ENCODE measurements around the gene CENPM. TPM values are rescaled to one million over a fixed set of nuclear protein-coding genes. Genes with fewer than 3 reads are reported as not detected.

CENPM gene
- total and polyA plus RNA-seq, 4 donors, result 5.2 to 13.0 (median 10.6) TPM

GRCh38 chr22:41969110-41969646, 22.2 kb upstream of the CENPM start, which contains the start of gene SEPTIN3:
TSS of gene SEPTIN3 (plus strand) at chr22:41969443. CDS start at chr22:41971493, 2,050 bp downstream.
- no peak within 1 kb of the TSS for H3K4me3 ChIP-seq (ENCODE audit: low read depth, low read length)
- H3K27ac ChIP-seq (ENCODE audit: low read depth, low read length), result no peak within 1 kb of the TSS
- DNase-seq (ENCODE audit: low read depth in 4 of 6, low spot score in 6 of 6), result no peak
- H3K36me3 ChIP-seq (ENCODE audit: control insufficient read depth, insufficient read depth, low read length), result peaks cover 12% of the 10 kb centered on the region
- no peaks in the 10 kb centered on the region for H3K9me3 ChIP-seq (ENCODE audit: control insufficient read depth, insufficient read depth, low read length)
- no peaks in the 10 kb centered on the region for H3K27me3 ChIP-seq (ENCODE audit: control insufficient read depth, insufficient read depth, low read length)
- 54% methylated on average over 6 of the region's 8 CpGs for WGBS (ENCODE audit: insufficient coverage)
- peaks cover 43% of the 10 kb centered on the region for H3K4me1 ChIP-seq (ENCODE audit: control insufficient read depth, insufficient read depth, low read length)

DNA sequence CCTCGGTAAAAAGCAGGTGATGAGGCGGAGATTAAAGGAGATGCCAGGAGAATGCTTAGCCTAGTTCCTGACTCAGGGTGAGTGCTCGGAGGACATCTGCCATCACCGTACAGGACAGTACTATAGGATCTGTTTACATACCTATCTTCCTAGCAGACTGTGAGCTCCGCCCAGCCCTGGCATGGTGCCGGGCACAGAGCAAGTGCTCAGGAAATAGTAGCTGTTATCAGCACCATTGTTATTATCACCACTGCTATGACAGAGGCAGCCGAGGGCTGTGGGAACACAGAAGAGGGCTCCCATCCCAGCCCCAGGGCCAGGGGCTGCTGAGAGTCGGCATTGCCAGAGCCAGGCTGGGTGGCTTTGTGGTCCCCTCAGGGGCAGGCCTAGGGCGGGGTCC, 21.6 kb upstream of the CENPM start:
- Histone ChIP-seq H3K4me3 (ENCODE audit: low read depth, low read length) (no peak overlapping the region), H3K4me1 (ENCODE audit: control insufficient read depth, insufficient read depth, low read length) (peaks cover 48% of the 10 kb centered on the region), H3K27me3 (ENCODE audit: control insufficient read depth, insufficient read depth, low read length) (no peaks in the 10 kb centered on the region), H3K36me3 (ENCODE audit: control insufficient read depth, insufficient read depth, low read length) (peaks cover 12% of the 10 kb centered on the region), H3K9me3 (ENCODE audit: control insufficient read depth, insufficient read depth, low read length) (no peaks in the 10 kb centered on the region), H3K27ac (ENCODE audit: low read depth, low read length) (no peak overlapping the region)
- 55% methylated on average over 6 of the region's 9 CpGs for WGBS (ENCODE audit: insufficient coverage)
- no peak for DNase-seq (ENCODE audit: low read depth in 4 of 6, low spot score in 6 of 6)

GRCh38 chr22:41966607-41967240, 19.8 kb upstream of the CENPM start:
- Histone ChIP-seq H3K27me3 (ENCODE audit: control insufficient read depth, insufficient read depth, low read length) (no peaks in the 10 kb centered on the region), H3K4me3 (ENCODE audit: low read depth, low read length) (no peak overlapping the region), H3K9me3 (ENCODE audit: control insufficient read depth, insufficient read depth, low read length) (no peaks in the 10 kb centered on the region), H3K4me1 (ENCODE audit: control insufficient read depth, insufficient read depth, low read length) (peaks cover 65% of the 10 kb centered on the region), H3K36me3 (ENCODE audit: control insufficient read depth, insufficient read depth, low read length) (peaks cover 7% of the 10 kb centered on the region), H3K27ac (ENCODE audit: low read depth, low read length) (peak overlapping the region; percentile 75)
- peak in 4 of 6 donors; percentile 56 to 93 (median 83) for DNase-seq (ENCODE audit: low read depth in 4 of 6, low spot score in 6 of 6)
- 26% methylated on average over 6 of the region's 8 CpGs for WGBS (ENCODE audit: insufficient coverage)

DNA sequence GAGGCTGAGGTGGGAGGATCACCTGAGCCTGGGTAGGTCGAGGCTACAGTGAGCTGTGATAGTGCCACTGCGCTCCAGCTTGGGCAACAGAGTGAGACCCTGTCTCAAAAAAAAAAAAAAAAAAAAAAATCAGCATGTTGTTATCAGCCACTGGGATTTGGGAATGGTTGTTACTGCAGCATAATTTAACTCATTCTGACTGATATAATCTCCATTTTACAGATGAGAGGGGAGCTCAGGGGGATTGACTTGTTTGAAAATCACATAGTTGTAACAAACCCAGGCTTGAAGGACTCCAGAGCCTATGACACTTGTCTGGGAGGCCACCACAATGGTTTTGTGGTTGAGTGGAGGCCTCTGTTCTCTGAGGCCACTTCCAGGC, 19.3 kb upstream of the CENPM start:
- H3K4me1 ChIP-seq (ENCODE audit: control insufficient read depth, insufficient read depth, low read length), result peaks cover 70% of the 10 kb centered on the region
- H3K27me3 ChIP-seq (ENCODE audit: control insufficient read depth, insufficient read depth, low read length), result no peaks in the 10 kb centered on the region
- no peak for DNase-seq (ENCODE audit: low read depth in 4 of 6, low spot score in 6 of 6)
- H3K4me3 ChIP-seq (ENCODE audit: low read depth, low read length), result no peak overlapping the region
- H3K36me3 ChIP-seq (ENCODE audit: control insufficient read depth, insufficient read depth, low read length), result peaks cover 2% of the 10 kb centered on the region
- H3K9me3 ChIP-seq (ENCODE audit: control insufficient read depth, insufficient read depth, low read length), result no peaks in the 10 kb centered on the region
- peak overlapping the region; percentile 75 for H3K27ac ChIP-seq (ENCODE audit: low read depth, low read length)
- WGBS (ENCODE audit: insufficient coverage), result no CpG with 5 or more reads among the region's 2 CpGs

DNA sequence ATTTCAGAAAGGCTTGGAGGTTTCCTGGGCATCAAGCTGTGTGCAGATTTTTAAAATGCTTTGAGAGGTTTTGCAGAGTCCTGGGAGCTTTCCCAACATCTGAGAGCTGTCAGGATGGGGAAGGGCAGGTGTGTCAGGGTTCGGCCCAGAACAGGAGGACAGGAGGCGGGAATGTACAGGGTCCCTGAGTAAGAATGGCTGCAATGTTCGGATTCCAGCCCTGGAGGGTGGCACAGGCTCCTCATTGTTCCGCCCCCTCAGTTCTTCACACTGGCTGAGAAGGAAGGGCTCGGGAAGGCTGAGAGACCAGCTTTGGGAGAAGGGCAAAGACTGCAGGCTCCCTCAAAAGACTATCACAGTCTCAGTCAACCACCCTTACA, 17.1 kb upstream of the CENPM start:
- 41% methylated on average over 4 of the region's 5 CpGs for WGBS (ENCODE audit: insufficient coverage)

DNA sequence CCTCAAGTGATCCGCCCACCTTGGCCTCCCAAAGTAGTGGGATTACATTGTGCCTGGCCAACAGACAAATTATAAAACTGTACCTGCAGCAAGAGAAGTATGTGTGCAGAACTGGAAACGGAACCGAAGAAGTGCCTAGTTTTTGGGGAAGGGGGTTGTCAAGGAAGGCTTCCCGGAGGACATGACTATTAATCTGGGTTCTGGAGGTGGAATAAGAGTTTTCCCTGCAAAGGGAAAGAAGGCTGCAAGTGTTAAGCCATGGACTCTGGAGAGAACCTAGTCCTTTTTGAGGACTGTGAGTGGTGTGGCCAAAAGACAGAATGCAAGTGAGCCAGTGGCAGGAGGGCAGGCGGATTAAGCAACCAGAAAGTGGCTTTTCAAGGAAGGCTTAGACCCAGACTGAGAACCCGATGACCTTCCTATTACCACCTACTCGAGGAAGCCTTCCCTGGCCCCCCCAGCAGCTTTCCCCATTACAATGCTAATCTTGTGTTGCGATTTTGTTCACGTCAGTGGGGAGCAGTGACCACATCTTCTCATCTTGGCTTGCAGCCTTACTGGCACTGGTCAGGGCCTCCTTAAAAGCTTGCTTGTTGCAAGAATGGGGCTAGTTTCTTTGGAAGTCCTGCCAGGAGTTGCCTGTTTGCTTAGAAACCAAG, 16.6 kb upstream of the CENPM start:
- no peaks in the 10 kb centered on the region for H3K9me3 ChIP-seq (ENCODE audit: control insufficient read depth, insufficient read depth, low read length)
- H3K4me3 ChIP-seq (ENCODE audit: low read depth, low read length), result no peak overlapping the region
- H3K4me1 ChIP-seq (ENCODE audit: control insufficient read depth, insufficient read depth, low read length), result peaks cover 88% of the 10 kb centered on the region
- WGBS (ENCODE audit: insufficient coverage), result 70% methylated on average over 5 of the region's 9 CpGs
- H3K27ac ChIP-seq (ENCODE audit: low read depth, low read length), result peak overlapping the region; percentile 89
- H3K27me3 ChIP-seq (ENCODE audit: control insufficient read depth, insufficient read depth, low read length), result no peaks in the 10 kb centered on the region
- peak in 4 of 6 donors; percentile 81 to 95 (median 88) for DNase-seq (ENCODE audit: low read depth in 4 of 6, low spot score in 6 of 6)
- H3K36me3 ChIP-seq (ENCODE audit: control insufficient read depth, insufficient read depth, low read length), result no peaks in the 10 kb centered on the region

More for the DNA sequence above, 17.1 kb upstream of the CENPM start:
- no peak for DNase-seq (ENCODE audit: low read depth in 4 of 6, low spot score in 6 of 6)
- H3K4me3 ChIP-seq (ENCODE audit: low read depth, low read length), result no peak overlapping the region
- peak overlapping the region; percentile 89 for H3K27ac ChIP-seq (ENCODE audit: low read depth, low read length)
- H3K27me3 ChIP-seq (ENCODE audit: control insufficient read depth, insufficient read depth, low read length), result no peaks in the 10 kb centered on the region
- H3K9me3 ChIP-seq (ENCODE audit: control insufficient read depth, insufficient read depth, low read length), result no peaks in the 10 kb centered on the region
- peaks cover 88% of the 10 kb centered on the region for H3K4me1 ChIP-seq (ENCODE audit: control insufficient read depth, insufficient read depth, low read length)
- H3K36me3 ChIP-seq (ENCODE audit: control insufficient read depth, insufficient read depth, low read length), result no peaks in the 10 kb centered on the region

DNA sequence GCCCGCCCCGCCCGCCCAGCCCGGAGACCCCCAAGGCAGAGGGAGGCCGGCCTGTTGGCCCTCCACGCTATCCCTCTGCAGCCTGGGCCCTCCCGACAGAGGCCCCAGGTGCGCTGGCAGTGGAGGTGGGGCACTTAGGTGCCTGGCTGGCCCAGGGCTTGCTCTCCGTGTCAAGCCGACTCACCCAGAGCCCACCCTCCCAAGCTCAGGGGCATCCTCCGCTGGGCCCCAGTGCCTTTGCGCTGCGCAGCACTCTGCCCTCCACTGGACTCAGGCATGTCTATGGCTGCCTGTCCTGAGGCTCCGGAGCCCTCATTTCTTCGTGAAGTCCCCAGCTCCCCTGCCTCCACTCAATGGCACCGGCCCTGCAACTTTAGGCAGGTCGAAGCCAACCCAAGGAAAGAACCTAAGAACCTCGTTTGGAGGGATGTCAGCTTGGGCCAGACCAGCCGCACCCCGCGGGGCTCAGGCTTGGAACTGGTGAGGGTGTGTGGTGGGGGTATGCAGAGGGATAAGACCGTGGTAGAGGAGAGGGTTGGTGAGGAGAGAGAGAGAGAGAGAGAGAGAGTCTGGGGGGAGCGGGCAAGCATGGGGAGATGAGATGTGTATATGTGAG, 11.1 kb upstream of the CENPM start:
- Histone ChIP-seq H3K4me3 (ENCODE audit: low read depth, low read length) (no peak overlapping the region), H3K9me3 (ENCODE audit: control insufficient read depth, insufficient read depth, low read length) (no peaks in the 10 kb centered on the region), H3K27me3 (ENCODE audit: control insufficient read depth, insufficient read depth, low read length) (no peaks in the 10 kb centered on the region), H3K36me3 (ENCODE audit: control insufficient read depth, insufficient read depth, low read length) (peaks cover 15% of the 10 kb centered on the region), H3K27ac (ENCODE audit: low read depth, low read length) (peak overlapping the region; percentile 40), H3K4me1 (ENCODE audit: control insufficient read depth, insufficient read depth, low read length) (peaks cover 66% of the 10 kb centered on the region)
- DNase-seq (ENCODE audit: low read depth in 4 of 6, low spot score in 6 of 6), result no peak
- 43% methylated on average over 20 of the region's 23 CpGs for WGBS (ENCODE audit: insufficient coverage)

- no peak for DNase-seq (ENCODE audit: low read depth in 4 of 6, low spot score in 6 of 6)
- 56% methylated on average over 2 of the region's 2 CpGs for WGBS (ENCODE audit: insufficient coverage)
- H3K4me3 ChIP-seq (ENCODE audit: low read depth, low read length), result peak overlapping the region; percentile 40
- H3K27ac ChIP-seq (ENCODE audit: low read depth, low read length), result peak overlapping the region; percentile 82
- no peaks in the 10 kb centered on the region for H3K9me3 ChIP-seq (ENCODE audit: control insufficient read depth, insufficient read depth, low read length)
- peaks cover 8% of the 10 kb centered on the region for H3K36me3 ChIP-seq (ENCODE audit: control insufficient read depth, insufficient read depth, low read length)
- H3K27me3 ChIP-seq (ENCODE audit: control insufficient read depth, insufficient read depth, low read length), result no peaks in the 10 kb centered on the region
- peaks cover 59% of the 10 kb centered on the region for H3K4me1 ChIP-seq (ENCODE audit: control insufficient read depth, insufficient read depth, low read length)
Measured at GRCh38 chr22:41952713-41953112, 5.8 kb upstream of the CENPM start.

DNA sequence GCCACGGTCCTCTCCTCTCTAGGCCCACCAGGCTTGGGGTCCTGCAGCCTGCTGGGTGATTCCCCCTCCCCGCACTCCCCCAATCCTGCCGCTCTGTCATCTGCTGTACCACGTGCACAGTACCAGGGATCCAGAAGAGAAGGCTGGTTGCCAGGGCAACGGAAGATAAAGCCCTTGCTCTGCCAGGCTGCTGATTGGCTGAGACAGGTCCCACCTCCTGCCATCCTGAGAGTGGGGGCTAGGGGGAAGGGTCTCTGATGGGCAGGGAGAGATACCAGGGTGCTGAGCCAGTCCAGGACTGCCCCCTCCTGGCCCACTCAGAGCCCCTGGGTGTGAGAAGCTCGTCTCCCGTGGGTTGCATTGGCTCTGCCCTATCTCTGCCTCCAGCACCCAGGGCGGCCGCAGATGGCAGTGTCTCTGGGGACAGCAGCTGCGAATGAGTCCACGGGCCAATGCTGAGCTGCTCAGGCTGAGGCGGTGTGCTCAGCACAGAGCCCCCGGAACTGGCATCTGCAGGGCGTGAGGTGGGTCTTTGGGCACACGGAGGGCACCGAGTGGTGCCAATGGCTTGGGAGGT, 5.0 kb upstream of the CENPM start, which contains the start of gene SMIM45:
Gene SMIM45 (plus strand): TSS at position 253 of the 577 bp plus-strand sequence.
- peak; percentile 91 to 100 (median 98) for DNase-seq (ENCODE audit: low read depth in 4 of 6, low spot score in 6 of 6)
- H3K27ac ChIP-seq (ENCODE audit: low read depth, low read length), result peak within 1 kb of the TSS; percentile 82
- WGBS (ENCODE audit: insufficient coverage), result 11% methylated on average over 13 of the region's 16 CpGs

More for the DNA sequence above, 5.0 kb upstream of the CENPM start, which contains the start of gene SMIM45:
- H3K4me3 ChIP-seq (ENCODE audit: low read depth, low read length), result peak within 1 kb of the TSS; percentile 40
- no peaks in the 10 kb centered on the region for H3K9me3 ChIP-seq (ENCODE audit: control insufficient read depth, insufficient read depth, low read length)
- H3K27me3 ChIP-seq (ENCODE audit: control insufficient read depth, insufficient read depth, low read length), result no peaks in the 10 kb centered on the region
- peaks cover 6% of the 10 kb centered on the region for H3K36me3 ChIP-seq (ENCODE audit: control insufficient read depth, insufficient read depth, low read length)
- peaks cover 59% of the 10 kb centered on the region for H3K4me1 ChIP-seq (ENCODE audit: control insufficient read depth, insufficient read depth, low read length)
